Hypothalamus (tissue), 51 donors: ENCODE results near the gene VAV3.

Experiments
- DNase-seq, 51 donors: peaks; one replicate each; lab custom pipeline; 2025; lab: John Stamatoyannopoulos, UW

VAV3 gene

DNA sequence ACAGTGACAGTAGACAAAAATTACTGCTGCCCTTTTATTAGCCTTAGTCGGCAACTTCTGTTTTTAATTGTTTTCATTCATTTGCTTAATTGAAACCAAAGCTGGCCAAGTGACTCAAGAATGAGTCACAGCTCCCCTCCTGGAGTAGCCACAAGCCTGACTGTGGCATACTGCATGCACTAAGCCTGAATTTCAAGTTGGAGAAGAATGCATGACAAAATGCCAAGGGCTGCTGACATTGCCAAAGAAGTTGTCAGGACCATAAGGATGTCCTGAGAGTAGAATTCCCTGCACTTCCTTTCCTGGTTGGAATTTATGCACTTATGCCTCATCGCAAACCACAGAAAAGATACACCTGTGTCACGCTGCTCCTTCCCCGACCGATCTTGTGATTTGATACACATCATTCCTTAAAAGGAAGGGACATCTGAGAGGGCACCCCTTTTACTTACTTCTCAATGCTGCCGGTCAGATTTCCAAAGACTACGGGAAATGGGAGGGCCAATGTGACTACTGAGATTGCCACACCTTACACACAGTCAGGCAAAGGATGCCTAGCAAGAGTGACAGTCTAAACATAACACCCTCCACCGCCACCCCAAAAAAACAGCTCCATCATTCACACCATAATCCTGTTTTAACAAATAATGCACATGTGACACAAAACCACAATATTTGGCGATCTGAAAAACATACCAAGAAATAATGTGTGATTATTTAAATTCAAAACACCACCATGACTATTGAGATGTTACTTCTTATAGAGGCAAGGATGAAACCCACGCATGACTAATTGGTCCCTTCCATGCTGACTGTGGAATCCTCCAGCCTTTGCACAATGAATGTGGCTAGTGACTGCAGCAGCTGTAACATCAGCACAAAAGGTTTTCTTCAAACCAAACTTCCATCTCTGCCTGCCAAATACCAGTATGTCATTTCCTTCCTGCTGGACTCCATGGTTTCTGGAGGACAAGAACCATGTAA lies 28.2 kb downstream of the VAV3 start:
- peak in 8 of 51 donors; percentile 1 to 47 (median 9) for DNase-seq

GRCh38 chr1:107935396-107936064 lies 29.4 kb downstream of the VAV3 start:
- DNase-seq: no peak

- DNase-seq: no peak
These were observed 30.4 kb downstream of the VAV3 start for GRCh38 chr1:107934578-107934977.

- DNase-seq: no peak
These were observed 31.2 kb downstream of the VAV3 start for GRCh38 chr1:107933736-107934135.

DNA sequence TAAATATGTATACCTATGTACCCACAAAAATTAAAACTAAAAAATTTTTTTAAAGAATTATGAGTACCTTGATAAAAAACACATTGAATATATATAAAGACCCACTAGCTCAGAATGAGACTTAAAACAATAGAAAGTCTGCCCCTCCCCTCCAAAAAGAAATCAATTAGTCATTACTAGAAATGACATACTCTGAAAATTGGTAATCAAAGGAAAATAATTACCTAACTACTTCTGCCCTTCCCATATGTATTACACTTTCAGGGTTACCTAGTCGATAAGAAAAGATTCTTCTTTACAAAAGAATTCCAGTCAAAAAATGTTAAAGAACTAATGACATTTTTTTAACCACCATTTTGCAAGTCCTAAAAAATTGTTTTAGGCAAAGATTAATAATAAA lies 34.7 kb downstream of the VAV3 start:
- no peak for DNase-seq

DNA sequence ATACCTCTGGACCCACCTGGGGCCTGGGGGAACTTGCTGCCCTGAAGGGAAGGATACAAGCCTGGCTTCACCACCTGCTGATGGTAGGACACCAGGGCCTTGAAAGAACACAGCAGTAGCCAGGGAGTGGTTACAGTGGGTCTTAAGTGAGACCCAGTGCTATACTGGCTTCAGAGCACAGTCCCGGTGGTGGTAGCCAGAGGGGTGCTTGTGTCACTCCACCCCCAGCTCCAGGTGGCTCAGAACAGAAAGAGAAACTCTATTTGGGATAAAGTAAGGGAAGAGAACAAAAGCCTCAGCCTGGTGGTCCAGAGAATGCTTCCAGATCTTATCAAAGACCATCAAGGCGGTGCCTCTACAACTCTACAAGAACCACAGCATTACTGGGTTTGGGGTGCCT lies 37.2 kb downstream of the VAV3 start:
- no peak for DNase-seq

GRCh38 chr1:107926436-107927080 lies 38.4 kb downstream of the VAV3 start:
- no peak for DNase-seq

DNA sequence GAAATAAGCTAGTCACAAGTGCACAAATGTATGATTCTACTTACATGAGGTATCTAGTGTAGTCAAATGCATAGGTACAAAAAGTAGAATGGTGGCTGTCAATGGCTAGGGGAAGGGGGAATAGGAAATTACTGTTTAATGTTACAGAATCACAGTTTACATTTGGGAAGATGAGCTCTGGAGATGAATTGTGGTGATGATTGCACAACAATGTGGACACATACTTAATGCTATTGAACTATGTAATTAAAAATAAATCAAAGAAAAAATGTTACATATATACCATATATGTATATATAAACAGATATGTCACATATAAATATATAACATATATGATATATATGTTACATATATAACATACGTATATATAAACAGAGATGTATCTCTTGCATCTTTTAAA lies 39.4 kb downstream of the VAV3 start:
- DNase-seq: no peak

DNA sequence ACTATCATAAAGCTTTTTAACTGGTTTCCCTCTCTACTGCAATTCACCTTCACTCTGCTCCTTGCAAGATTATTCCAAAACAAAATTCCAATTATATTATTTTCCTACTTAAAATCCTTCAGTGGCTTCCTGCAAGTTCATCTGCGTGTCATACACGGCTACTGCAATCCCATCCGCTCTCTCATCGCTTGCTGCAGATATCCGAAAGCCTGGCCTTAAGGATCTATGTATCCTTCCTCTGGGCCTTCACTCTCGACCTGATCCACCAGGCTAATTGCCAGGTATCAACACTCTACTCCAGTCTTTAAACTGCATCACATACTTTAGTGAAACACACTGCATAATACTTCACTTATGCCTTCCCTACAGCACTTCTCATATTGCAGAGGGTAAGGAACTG lies 44.0 kb downstream of the VAV3 start:
- DNase-seq: no peak

GRCh38 chr1:107920561-107920960 lies 44.4 kb downstream of the VAV3 start:
- no peak for DNase-seq

DNA sequence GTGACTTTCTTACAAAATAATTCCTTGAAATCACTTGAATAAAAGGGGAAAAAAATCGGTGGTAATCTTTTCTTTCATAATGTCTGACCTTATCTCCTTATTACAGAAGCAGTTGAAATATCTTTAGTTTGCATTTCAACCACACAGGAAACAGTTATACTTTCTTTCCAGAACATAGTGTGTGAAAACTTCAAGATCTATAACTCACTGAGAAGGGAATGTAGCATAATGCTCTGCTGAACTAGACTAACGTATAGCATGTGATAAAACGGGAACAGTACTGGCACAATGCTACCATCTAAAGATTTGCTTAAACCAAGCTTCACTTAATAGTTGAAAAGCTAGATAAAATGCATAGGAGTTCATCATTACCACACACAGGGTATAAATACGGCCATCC lies 45.0 kb downstream of the VAV3 start:
- no peak for DNase-seq

DNA sequence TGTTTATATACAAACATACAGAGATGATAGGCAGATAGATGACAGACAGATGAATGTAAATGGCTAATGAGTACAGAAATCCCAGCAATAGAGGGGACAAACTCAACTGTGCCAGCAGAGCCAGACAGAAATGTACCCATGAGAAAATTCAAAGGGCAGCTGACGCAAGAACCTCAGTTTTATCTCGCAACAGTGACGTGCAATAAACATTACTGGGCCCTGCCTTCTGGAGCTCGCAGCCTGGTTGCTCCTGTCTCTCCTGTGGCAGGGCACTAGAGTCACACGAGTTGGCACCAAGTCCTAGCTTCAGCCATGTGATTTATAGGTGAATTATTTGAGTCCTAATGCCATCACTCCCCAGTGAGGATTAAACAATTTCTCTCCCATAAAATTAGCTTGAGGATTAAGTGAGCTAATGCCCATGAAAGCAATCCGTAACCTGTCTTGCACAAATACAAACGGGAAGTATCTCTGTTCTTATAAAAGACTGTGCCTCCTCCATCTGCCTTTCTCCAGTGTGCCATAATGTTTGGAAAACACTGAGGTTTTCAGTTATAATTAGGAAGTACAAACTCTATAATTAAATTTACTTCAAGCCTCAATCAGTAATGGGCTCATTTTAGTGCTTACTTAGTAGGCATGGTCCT lies 50.7 kb downstream of the VAV3 start:
- DNase-seq: no peak

DNA sequence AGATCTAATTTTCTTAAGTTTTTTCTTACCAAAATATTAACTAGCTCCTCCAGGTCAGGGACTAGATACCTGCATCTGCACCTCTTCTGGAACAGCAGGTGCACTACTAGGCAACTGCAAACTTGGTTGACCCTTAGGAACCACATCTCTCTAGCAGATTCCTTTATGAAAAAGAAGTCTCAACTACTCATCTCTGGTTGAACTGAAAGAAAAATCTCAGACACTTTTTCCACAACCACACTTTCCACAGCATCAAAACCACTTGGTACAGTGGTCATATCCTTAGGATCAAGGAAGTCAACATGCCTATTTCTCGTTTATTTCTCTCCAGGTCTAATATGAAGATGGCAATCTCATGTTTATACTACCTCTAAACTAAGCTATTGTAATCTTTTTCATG lies 52.3 kb downstream of the VAV3 start:
- no peak for DNase-seq

DNA sequence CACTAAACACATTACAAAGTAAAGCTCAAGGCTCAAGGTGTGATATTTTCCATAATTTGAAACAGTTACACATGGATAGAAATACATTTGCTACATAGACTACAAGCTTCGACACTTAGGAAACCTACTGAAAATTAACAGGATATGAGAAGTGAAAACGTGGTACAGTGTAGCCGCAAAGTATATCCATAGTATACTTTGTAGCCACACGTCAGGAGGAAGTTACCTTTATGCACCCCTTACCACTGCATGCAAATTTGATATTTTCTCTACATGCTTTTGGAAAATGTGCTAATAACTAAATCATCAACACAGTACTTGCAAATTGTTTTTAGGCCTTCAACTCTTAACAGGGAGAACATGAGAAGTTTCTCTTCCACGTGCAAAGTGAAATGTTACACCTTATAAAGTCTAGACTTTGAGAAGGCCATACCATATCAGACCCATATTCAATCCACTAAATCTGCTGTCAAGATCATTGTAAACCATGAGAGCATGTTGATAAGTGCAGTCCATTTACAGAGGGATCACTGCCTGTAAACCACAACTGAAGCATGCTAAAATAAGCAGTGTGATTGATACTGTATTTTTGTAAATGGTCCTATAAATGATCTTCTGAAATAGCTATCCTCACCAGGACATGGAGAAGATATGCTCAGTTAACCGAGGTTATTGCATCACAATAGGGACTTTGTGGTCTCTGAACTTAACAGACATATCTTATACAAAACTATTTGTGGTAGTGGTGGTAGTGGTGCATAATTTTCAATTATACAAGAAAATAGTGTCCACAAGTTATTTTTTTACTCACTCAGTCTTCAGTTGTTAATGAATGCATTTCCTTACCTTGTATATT lies 64.7 kb downstream of the VAV3 start:
- DNase-seq: no peak

- DNase-seq: no peak
These were observed 65.3 kb downstream of the VAV3 start for GRCh38 chr1:107899655-107900054.

- no peak for DNase-seq
These were observed 67.3 kb downstream of the VAV3 start for GRCh38 chr1:107897438-107898345.

- no peak for DNase-seq
These were observed 68.0 kb downstream of the VAV3 start for GRCh38 chr1:107896936-107897335.

- DNase-seq: no peak
These were observed 68.6 kb downstream of the VAV3 start for GRCh38 chr1:107896401-107896800.
